ENCODE data around the gene ISLR. TPM values are rescaled to one million over a fixed set of nuclear protein-coding genes. Genes with fewer than 3 reads are reported as not detected.
A peak's percentile ranks its signal among the peaks of the same experiment; 100 is the strongest.

The ISLR gene
- total and polyA plus RNA-seq, 3 experiments from 2014 or later = not detected

DNA sequence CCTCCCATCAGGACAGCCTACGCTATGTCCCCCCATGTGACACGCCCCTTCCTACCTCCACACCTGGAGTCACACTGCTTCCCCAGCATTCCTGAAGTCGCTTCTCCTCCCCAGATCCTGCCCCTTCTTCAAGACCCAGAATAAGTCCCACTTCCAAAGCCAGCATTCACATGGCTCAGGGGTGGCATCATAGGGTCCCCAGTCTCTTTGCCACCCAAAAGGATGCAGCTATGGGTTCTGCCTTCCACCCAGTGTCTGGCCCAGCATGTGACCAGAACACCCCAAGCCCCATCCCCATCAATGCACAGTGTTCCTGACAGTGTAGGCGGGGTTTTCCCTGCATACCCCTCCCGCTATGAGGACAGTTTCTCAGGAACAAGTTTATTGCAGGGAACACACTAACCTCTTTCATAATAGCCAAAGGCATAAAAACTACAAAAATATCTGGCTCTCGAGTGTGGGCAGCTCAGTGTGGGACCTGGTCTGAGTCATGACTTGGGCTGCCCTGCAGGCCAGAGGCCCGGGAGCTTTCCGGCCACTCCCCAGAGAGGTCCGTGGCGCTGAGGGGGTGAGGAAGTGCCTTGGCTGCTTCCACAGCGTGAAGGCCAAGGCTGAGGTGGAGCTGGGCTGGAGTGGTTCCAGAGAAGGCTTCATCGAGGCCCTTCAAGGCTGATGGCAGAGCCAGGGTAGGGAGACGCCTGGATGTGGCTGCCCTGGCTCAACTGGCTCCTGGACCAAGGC, 5.8 kb downstream of the ISLR start:
- no peak overlapping the region for H3K4me3 Mint-ChIP-seq
- Histone ChIP-seq H3K27ac (ENCODE audit: low read depth, low read length) (no peak overlapping the region), H3K4me3 (ENCODE audit: low read length) (no peak overlapping the region), H3K9me3 (ENCODE audit: low read length) (no peaks in the 10 kb centered on the region), H3K4me1 (ENCODE audit: insufficient read depth, low read length) (no peaks in the 10 kb centered on the region), H3K27me3 (ENCODE audit: insufficient read depth, low read length, poor library complexity, severe bottlenecking) (no peaks in the 10 kb centered on the region), H3K36me3 (ENCODE audit: insufficient read depth, low read length) (no peaks in the 10 kb centered on the region)
- H3K36me3 Mint-ChIP-seq = no peaks in the 10 kb centered on the region
- no peaks in the 10 kb centered on the region for H3K9me3 Mint-ChIP-seq
- H3K4me1 Mint-ChIP-seq = no peaks in the 10 kb centered on the region
- peaks cover 2 to 17% of the 10 kb centered on the region in 2 donors for H3K27me3 Mint-ChIP-seq
- CTCF ChIA-PET = no interaction called here
- POLR2A ChIA-PET = no interaction called here
- no peak for DNase-seq
- no peak overlapping the region for H3K27ac Mint-ChIP-seq

DNA sequence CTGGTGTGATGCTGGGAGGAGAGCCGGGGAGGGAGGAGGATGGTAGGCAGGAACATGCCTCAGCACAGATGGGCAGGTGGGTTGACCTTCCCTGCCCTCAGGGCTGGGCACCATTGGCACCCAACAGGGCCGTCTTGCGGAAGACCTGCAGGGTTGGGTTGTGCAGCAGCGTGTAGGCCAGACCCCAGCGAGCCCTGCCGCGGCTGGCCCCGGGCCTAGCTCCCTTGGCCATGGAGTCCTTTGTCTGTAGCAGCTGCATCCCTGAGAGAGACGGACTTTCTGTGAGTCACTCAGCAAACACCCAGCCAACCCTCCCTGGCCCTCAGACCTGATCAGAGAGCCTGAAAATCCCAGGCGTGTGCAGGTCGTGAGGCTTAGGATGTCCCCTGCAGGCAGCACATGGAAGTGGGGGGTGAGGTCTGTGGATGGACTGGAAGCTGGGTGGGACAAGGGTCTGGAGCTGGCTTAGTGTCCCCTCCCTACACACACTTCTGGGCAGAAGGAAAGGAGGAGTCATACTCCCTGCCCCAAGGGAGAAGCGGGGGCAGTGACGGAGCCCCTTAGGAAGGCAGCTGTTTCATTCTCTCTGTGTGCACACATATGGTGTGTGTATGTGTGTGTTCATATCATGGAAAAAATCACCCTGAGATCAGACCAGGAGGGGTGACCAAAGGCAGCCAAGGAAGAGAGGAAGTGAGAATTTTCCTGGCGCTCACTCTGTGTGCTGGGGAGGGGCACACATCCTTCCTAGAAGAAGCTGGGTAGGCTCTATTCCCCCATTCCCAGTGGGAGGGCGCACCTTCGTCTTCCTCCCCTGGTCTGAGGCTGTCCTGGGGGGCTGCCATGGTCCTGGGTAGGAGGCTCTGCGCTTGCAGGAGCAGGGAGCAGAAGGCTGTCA, 6.7 kb downstream of the ISLR start:
- POLR2A ChIA-PET = no interaction called here
- no peaks in the 10 kb centered on the region for H3K4me1 Mint-ChIP-seq
- Histone ChIP-seq H3K36me3 (ENCODE audit: insufficient read depth, low read length) (no peaks in the 10 kb centered on the region), H3K4me1 (ENCODE audit: insufficient read depth, low read length) (no peaks in the 10 kb centered on the region), H3K27ac (ENCODE audit: low read depth, low read length) (no peak overlapping the region), H3K27me3 (ENCODE audit: insufficient read depth, low read length, poor library complexity, severe bottlenecking) (no peaks in the 10 kb centered on the region), H3K9me3 (ENCODE audit: low read length) (no peaks in the 10 kb centered on the region), H3K4me3 (ENCODE audit: low read length) (no peak overlapping the region)
- no peak overlapping the region for H3K27ac Mint-ChIP-seq
- no peak overlapping the region for H3K4me3 Mint-ChIP-seq
- DNase-seq = no peak
- CTCF ChIA-PET = no interaction called here
- H3K9me3 Mint-ChIP-seq = no peaks in the 10 kb centered on the region
- H3K27me3 Mint-ChIP-seq = peaks cover 2 to 17% of the 10 kb centered on the region in 2 donors
- H3K36me3 Mint-ChIP-seq = no peaks in the 10 kb centered on the region

DNA sequence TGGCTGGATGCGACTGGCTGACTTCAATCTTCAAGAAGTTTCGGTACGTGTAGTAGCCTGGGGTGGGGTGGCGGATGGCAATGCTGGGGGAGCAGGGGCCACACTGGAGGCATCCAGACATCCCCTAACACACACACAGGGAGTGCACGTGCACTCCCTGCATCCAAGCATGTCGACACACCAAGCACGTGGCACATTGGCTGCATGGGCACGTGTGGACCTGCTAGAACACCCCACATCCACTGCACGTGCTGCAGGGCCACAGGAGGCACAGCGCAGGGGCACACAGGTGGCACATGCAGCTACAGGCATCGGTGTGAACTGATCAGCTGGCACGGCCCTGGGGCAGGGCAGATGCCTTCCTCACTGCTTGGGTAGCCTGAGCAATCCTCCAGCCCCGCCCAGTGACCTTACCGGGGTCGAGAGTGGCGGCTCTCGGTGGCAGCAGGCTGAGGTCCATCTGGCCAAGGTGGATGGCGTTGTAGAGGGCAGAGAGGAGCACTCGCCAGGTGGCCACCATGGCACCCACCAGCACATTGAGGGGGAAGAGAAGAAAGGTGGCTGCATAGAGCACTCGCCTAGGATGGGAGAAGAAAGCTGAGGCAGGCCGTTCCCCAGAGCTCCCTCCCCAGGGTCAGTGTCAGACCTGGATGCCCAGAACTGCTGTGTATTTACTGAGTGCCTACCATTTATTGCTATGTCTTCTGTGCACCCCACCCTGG, 7.5 kb downstream of the ISLR start:
- POLR2A ChIA-PET = no interaction called here
- Mint-ChIP-seq H3K36me3 (no peaks in the 10 kb centered on the region), H3K4me1 (no peaks in the 10 kb centered on the region), H3K27me3 (peaks cover 5 to 17% of the 10 kb centered on the region in 2 donors), H3K9me3 (no peaks in the 10 kb centered on the region), H3K27ac (peak overlapping the region in 1 of 8 donors; percentile 55), H3K4me3 (no peak overlapping the region)
- H3K27ac ChIP-seq (ENCODE audit: low read depth, low read length) = no peak overlapping the region
- H3K4me3 ChIP-seq (ENCODE audit: low read length) = no peak overlapping the region
- CTCF ChIA-PET = no interaction called here
- H3K4me1 ChIP-seq (ENCODE audit: insufficient read depth, low read length) = no peaks in the 10 kb centered on the region
- H3K36me3 ChIP-seq (ENCODE audit: insufficient read depth, low read length) = no peaks in the 10 kb centered on the region
- no peaks in the 10 kb centered on the region for H3K9me3 ChIP-seq (ENCODE audit: low read length)
- H3K27me3 ChIP-seq (ENCODE audit: insufficient read depth, low read length, poor library complexity, severe bottlenecking) = no peaks in the 10 kb centered on the region
- no peak for DNase-seq

DNA sequence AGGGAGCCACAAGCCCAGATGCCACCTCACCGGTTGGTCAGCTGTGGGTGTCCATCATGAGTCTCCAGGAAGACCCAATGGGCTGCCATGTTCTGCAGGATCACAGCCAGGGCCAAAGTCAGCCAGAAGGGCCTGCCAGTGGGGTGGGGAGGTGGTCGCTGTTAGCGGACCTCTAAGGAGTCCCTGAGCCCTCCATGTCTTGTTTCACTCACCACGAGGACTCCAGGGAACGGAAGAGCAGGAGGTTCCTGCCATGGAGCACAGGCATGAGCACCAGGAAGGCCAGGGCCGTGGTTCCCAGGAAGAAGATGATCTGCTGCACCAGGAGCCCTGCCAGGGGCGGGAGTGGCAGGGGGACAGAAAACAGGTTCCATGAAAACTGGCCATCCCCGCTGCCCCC, 8.6 kb downstream of the ISLR start:
- ChIA-PET CTCF (no interaction called here), POLR2A (no interaction called here)
- no peak for DNase-seq
- no peak overlapping the region for H3K27ac Mint-ChIP-seq
- no peak overlapping the region for H3K27ac ChIP-seq (ENCODE audit: low read depth, low read length)
- no peaks in the 10 kb centered on the region for H3K4me1 Mint-ChIP-seq
- H3K4me3 Mint-ChIP-seq = no peak overlapping the region
- H3K4me1 ChIP-seq (ENCODE audit: insufficient read depth, low read length) = no peaks in the 10 kb centered on the region
- no peaks in the 10 kb centered on the region for H3K9me3 Mint-ChIP-seq
- H3K27me3 Mint-ChIP-seq = peaks cover 5 to 17% of the 10 kb centered on the region in 2 donors
- H3K36me3 ChIP-seq (ENCODE audit: insufficient read depth, low read length) = no peaks in the 10 kb centered on the region
- no peaks in the 10 kb centered on the region for H3K36me3 Mint-ChIP-seq
- no peaks in the 10 kb centered on the region for H3K9me3 ChIP-seq (ENCODE audit: low read length)
- H3K4me3 ChIP-seq (ENCODE audit: low read length) = no peak overlapping the region
- no peaks in the 10 kb centered on the region for H3K27me3 ChIP-seq (ENCODE audit: insufficient read depth, low read length, poor library complexity, severe bottlenecking)

DNA sequence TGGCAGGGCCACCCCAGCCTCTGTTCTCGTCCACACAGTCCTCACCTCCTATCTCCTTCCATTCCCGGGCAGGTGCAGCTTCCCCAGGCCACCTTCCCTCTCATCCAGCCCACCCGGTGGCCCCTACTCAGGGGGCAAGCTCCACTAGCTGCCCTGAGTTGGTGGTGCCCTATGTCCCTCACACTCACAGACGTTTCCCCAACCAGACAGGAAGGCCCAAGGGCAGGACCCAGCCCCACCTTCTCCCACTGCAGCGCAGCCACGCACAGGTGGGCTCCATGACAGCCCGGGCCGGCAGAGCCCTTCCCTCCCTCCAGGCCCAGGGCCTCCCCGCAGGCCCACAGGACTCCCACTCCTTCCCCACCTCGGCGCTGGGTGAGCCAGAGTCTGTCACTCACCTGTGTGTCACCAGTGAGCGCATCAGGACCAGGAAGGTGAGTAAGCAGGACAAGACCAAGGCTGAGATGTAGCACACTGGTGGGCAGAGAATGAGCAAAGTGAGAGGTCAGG, 11.1 kb downstream of the ISLR start:
- no peak for DNase-seq
- Histone ChIP-seq H3K9me3 (ENCODE audit: low read length) (no peaks in the 10 kb centered on the region), H3K36me3 (ENCODE audit: insufficient read depth, low read length) (no peaks in the 10 kb centered on the region), H3K4me3 (ENCODE audit: low read length) (no peak overlapping the region), H3K4me1 (ENCODE audit: insufficient read depth, low read length) (no peaks in the 10 kb centered on the region), H3K27me3 (ENCODE audit: insufficient read depth, low read length, poor library complexity, severe bottlenecking) (no peaks in the 10 kb centered on the region), H3K27ac (ENCODE audit: low read depth, low read length) (no peak overlapping the region)
- peak overlapping the region in 1 of 7 donors; percentile 51 for H3K4me3 Mint-ChIP-seq
- peaks cover 3 to 13% of the 10 kb centered on the region in 2 donors for H3K27me3 Mint-ChIP-seq
- POLR2A ChIA-PET = no interaction called here
- H3K4me1 Mint-ChIP-seq = no peaks in the 10 kb centered on the region
- no peaks in the 10 kb centered on the region for H3K9me3 Mint-ChIP-seq
- H3K27ac Mint-ChIP-seq = no peak overlapping the region
- CTCF ChIA-PET = no interaction called here
- H3K36me3 Mint-ChIP-seq = no peaks in the 10 kb centered on the region

DNA sequence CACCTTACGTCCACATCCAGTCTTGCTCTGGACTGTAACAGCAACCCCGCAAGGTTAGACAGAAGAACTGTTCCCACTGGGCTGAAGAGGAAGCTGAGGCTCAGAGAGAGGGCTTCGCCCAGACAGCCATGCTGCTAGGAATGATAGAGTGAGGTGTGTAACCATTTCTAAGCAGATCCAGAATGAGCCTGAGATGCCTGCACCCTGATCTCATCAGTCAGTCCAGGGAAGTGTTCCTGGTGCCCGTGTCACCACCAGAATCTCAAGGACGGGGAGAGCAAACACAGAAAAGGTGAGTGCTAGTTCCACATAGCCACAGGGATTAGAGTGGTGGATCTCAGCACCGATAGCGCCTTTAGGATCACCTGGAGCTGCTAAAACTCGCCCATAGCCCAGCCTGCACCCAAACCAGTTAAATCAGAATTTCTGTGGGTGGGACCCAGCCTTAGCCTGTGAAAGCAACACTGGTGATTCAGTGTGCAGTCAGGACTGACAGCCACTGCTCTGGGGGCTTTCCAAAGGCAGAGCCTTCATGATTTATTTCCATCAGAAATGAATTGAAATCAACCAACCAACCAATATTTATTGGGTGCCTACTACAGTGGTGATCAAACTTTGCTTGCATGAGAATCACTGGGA, 12.3 kb downstream of the ISLR start:
- Histone ChIP-seq H3K4me1 (ENCODE audit: insufficient read depth, low read length) (no peaks in the 10 kb centered on the region), H3K9me3 (ENCODE audit: low read length) (no peaks in the 10 kb centered on the region), H3K36me3 (ENCODE audit: insufficient read depth, low read length) (no peaks in the 10 kb centered on the region), H3K27ac (ENCODE audit: low read depth, low read length) (no peak overlapping the region), H3K27me3 (ENCODE audit: insufficient read depth, low read length, poor library complexity, severe bottlenecking) (no peaks in the 10 kb centered on the region), H3K4me3 (ENCODE audit: low read length) (no peak overlapping the region)
- Mint-ChIP-seq H3K4me1 (no peaks in the 10 kb centered on the region), H3K9me3 (no peaks in the 10 kb centered on the region), H3K27me3 (peaks cover 3 to 6% of the 10 kb centered on the region in 2 donors), H3K27ac (no peak overlapping the region), H3K36me3 (no peaks in the 10 kb centered on the region), H3K4me3 (no peak overlapping the region)
- no peak for DNase-seq
- ChIA-PET POLR2A (no interaction called here), CTCF (no interaction called here)

DNA sequence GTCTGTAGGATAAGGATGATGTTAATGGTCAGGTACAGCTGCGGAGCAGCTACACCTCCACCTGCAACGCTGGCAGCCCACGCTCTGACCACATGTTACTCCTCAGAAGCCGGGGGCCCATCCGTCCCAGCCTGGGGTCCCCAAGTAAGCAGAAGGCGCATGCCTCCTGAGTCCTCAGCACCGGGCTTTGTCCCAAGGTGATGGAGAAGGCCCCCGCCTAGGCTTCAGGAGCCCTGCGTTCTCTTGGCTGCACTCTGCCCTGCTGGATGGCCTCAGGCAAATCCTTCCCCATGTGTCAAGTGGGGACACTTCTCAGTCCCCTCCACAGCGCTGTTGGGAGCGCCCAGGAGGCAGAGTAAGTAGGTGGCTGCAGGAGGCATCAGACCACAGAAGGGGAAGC, 14.7 kb downstream of the ISLR start:
- no peak for DNase-seq
- no peaks in the 10 kb centered on the region for H3K9me3 ChIP-seq (ENCODE audit: low read length)
- no peaks in the 10 kb centered on the region for H3K4me1 ChIP-seq (ENCODE audit: insufficient read depth, low read length)
- Mint-ChIP-seq H3K36me3 (no peaks in the 10 kb centered on the region), H3K27me3 (peaks cover 3% of the 10 kb centered on the region in 2 donors), H3K27ac (no peak overlapping the region), H3K4me1 (no peaks in the 10 kb centered on the region), H3K9me3 (no peaks in the 10 kb centered on the region), H3K4me3 (no peak overlapping the region)
- CTCF ChIA-PET = no interaction called here
- POLR2A ChIA-PET = no interaction called here
- no peaks in the 10 kb centered on the region for H3K36me3 ChIP-seq (ENCODE audit: insufficient read depth, low read length)
- no peak overlapping the region for H3K4me3 ChIP-seq (ENCODE audit: low read length)
- no peaks in the 10 kb centered on the region for H3K27me3 ChIP-seq (ENCODE audit: insufficient read depth, low read length, poor library complexity, severe bottlenecking)
- no peak overlapping the region for H3K27ac ChIP-seq (ENCODE audit: low read depth, low read length)
